HG03439 (cell line): Measurements from ENCODE around the gene ANKZF1.

ENCODE experiments used
- ATAC-seq: cut with Tn5 transposase; IDR thresholded peaks from one replicate; pipeline ENCODE4 v1.9.1; 2021; ENCODE audit warnings: mild to moderate bottlenecking, moderate library complexity; ENCODE audit not compliant: unreplicated experiment

The ANKZF1 gene

GRCh38 chr2:219223831-219224610 lies 5.6 kb upstream of the ANKZF1 start:
- no peak for ATAC-seq

GRCh38 chr2:219225350-219225749 lies 4.3 kb upstream of the ANKZF1 start:
- no peak for ATAC-seq

GRCh38 chr2:219228041-219228910 lies 1.3 kb upstream of the ANKZF1 start:
- no peak for ATAC-seq

- peak; percentile 4 for ATAC-seq
Observed at GRCh38 chr2:219228911-219229304, 698 bp upstream of the ANKZF1 start.

GRCh38 chr2:219230059-219230540 lies 494 bp downstream of the ANKZF1 start:
- ATAC-seq = peak; percentile 5

GRCh38 chr2:219234331-219234730 lies 4.7 kb downstream of the ANKZF1 start:
- ATAC-seq = no peak

GRCh38 chr2:219243291-219243761 lies 13.7 kb downstream of the ANKZF1 start:
- no peak for ATAC-seq

- ATAC-seq = no peak
Observed at GRCh38 chr2:219244789-219245147, 15.2 kb downstream of the ANKZF1 start.

GRCh38 chr2:219245148-219245898 lies 15.7 kb downstream of the ANKZF1 start, which contains the start of the genes GLB1L and STK16:
GLB1L (minus strand) TSS chr2:219245444; CDS start chr2:219243573, 1,871 bp downstream.
STK16 (plus strand) TSS chr2:219245479; CDS start chr2:219246000, 521 bp downstream.
- ATAC-seq = peak; percentile 85

- no peak for ATAC-seq
Observed at GRCh38 chr2:219245899-219246230, 16.3 kb downstream of the ANKZF1 start.

- no peak for ATAC-seq
Observed at GRCh38 chr2:219246559-219246958, 17.0 kb downstream of the ANKZF1 start.

GRCh38 chr2:219247678-219248642 lies 18.4 kb downstream of the ANKZF1 start:
- ATAC-seq = no peak

- no peak for ATAC-seq
Observed at GRCh38 chr2:219248845-219249202, 19.2 kb downstream of the ANKZF1 start.

GRCh38 chr2:219249203-219249980 lies 19.8 kb downstream of the ANKZF1 start:
- no peak for ATAC-seq

GRCh38 chr2:219250049-219250781 lies 20.6 kb downstream of the ANKZF1 start:
- ATAC-seq = no peak

- ATAC-seq = no peak
Observed at GRCh38 chr2:219251656-219252055, 22.1 kb downstream of the ANKZF1 start.

GRCh38 chr2:219252084-219252483 lies 22.5 kb downstream of the ANKZF1 start:
- ATAC-seq = no peak

- ATAC-seq = no peak
Observed at GRCh38 chr2:219252570-219252899, 22.9 kb downstream of the ANKZF1 start.
